LNCaP clone FGC (cell line): Measurements from ENCODE around the gene SLAMF6.
"Not testable (repeated sequence)": the region's sequence is repeated elsewhere in the genome, so short reads cannot be mapped to it uniquely, and the experiment has no call there.

ENCODE experiments used
- DNase-seq: peaks from one replicate; pipeline ENCODE4 v3.0.0-alpha.2; 2011; ENCODE audit warnings: low read depth
- H3K4me3 ChIP-seq: 2 replicates; pipeline ENCODE4 v1.5.1; 2011; ENCODE audit warnings: mild to moderate bottlenecking, low read depth, low read length, control low read depth
- TF ChIP-seq, protein P1 (sequence below): IDR thresholded peaks from 2 replicates; pipeline ENCODE4 v1.5.1; 2012; ENCODE audit warnings: mild to moderate bottlenecking; ENCODE audit not compliant: control insufficient read depth, insufficient read depth; ENCODE audit errors: extremely low read depth

The SLAMF6 gene

GRCh38 chr1:160560806-160561205 lies 37.8 kb upstream of the SLAMF6 start:
- TF ChIP-seq, protein P1, sequence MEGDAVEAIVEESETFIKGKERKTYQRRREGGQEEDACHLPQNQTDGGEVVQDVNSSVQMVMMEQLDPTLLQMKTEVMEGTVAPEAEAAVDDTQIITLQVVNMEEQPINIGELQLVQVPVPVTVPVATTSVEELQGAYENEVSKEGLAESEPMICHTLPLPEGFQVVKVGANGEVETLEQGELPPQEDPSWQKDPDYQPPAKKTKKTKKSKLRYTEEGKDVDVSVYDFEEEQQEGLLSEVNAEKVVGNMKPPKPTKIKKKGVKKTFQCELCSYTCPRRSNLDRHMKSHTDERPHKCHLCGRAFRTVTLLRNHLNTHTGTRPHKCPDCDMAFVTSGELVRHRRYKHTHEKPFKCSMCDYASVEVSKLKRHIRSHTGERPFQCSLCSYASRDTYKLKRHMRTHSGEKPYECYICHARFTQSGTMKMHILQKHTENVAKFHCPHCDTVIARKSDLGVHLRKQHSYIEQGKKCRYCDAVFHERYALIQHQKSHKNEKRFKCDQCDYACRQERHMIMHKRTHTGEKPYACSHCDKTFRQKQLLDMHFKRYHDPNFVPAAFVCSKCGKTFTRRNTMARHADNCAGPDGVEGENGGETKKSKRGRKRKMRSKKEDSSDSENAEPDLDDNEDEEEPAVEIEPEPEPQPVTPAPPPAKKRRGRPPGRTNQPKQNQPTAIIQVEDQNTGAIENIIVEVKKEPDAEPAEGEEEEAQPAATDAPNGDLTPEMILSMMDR = no peak
- no peak overlapping the region for H3K4me3 ChIP-seq
- DNase-seq = no peak

DNA sequence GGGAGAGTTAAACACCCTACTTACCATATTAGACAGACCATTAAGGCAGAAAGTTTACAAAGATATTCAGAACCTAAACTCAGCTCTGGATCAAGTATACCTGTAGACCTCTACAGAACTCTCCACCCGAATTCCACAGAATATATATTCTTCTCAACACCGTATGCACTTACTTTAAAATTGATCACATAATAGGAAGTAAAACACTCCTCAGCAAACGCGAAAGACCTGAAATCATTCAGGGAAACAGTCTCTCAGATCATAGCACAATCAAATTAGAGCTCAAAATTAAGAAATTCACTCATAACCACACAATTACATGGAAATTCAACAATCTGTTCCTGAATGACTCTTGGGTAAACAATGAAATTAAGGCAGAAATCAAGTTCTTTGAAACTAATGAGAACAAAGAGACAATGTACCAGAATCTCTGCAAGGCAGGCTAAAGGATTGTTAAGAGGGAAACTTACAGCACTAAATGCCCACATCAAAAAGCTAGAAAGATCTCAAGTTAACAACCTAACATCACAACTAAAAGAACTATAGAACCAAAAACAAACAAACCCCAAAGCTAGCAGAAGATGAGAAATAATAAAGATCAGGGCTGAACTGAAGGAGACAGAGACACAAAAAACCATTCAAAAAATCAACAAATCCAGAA lies 37.1 kb upstream of the SLAMF6 start:
- no peak overlapping the region for H3K4me3 ChIP-seq
- TF ChIP-seq, protein P1 = no peak
- no peak for DNase-seq

DNA sequence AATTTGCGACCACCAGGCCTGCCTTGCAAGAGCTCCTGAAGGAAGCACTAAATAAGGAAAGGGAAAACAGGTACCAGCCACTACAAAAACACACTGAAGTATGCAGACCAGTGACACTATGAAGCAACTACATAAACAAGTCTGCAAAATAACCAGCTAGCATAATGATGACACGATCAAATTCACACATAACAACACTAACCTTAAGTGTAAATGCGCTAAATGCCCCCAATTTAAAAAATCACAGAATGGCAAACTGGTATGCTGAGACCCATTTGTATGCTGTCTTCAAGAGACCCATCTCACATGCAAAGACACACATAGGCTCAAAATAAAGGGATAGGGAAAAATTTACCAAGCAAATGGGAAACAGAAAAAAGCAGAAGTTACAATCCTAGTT lies 36.4 kb upstream of the SLAMF6 start:
- not testable (repeated sequence) for DNase-seq, H3K4me3 ChIP-seq

- TF ChIP-seq, protein P1 = no peak
- no peak overlapping the region for H3K4me3 ChIP-seq
- DNase-seq = no peak
These were observed 35.8 kb upstream of the SLAMF6 start for GRCh38 chr1:160558660-160559380.

- DNase-seq = no peak
- TF ChIP-seq, protein P1 = no peak
- no peak overlapping the region for H3K4me3 ChIP-seq
These were observed 30.7 kb upstream of the SLAMF6 start for GRCh38 chr1:160553778-160554177.

DNA sequence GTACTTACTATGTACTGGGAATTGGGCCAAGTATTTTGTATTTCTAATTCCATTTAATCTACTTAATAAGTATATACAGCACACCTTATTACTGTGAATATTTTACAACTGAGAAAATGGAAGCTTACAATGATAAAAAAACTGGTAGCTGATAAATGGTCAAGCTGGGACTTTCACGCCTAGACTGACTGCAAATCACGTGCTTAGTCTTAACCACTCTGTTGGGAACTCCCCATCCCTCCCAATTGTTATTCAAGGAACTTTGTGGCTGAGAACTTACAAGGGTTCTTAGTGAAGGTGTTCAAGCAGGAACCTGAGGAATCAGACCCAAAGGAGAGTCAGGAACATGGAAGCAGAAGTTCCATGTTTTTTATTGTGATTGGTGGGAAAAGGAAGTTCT lies 29.4 kb upstream of the SLAMF6 start:
- no peak overlapping the region for H3K4me3 ChIP-seq
- TF ChIP-seq, protein P1 = no peak
- DNase-seq = no peak

GRCh38 chr1:160550572-160551034 lies 27.5 kb upstream of the SLAMF6 start:
- DNase-seq = no peak
- H3K4me3 ChIP-seq = no peak overlapping the region
- TF ChIP-seq, protein P1 = no peak
